IPS-18c (cell line): ENCODE data around the gene PLEKHN1.
A peak's percentile ranks its signal among the peaks of the same experiment; 100 is the strongest.

Experiments used
- H3K4me3 ChIP-seq: 2 replicates; pipeline ENCODE4 v1.7.0; 2013; ENCODE audit warnings: low read depth, mild to moderate bottlenecking, low read length, moderate library complexity; ENCODE audit not compliant: insufficient read depth
- H3K9me3 ChIP-seq: one replicate; pipeline ENCODE4 v1.6.1; 2013; ENCODE audit warnings: mild to moderate bottlenecking, low read length, moderate library complexity; ENCODE audit not compliant: control insufficient read depth, insufficient read depth

Gene PLEKHN1

GRCh38 chr1:952201-952600, 14.1 kb upstream of the PLEKHN1 start:
- Histone ChIP-seq H3K4me3 (no peak overlapping the region), H3K9me3 (no peaks in the 10 kb centered on the region)

- H3K4me3 ChIP-seq = no peak overlapping the region
- no peaks in the 10 kb centered on the region for H3K9me3 ChIP-seq
Observed at GRCh38 chr1:952603-953002, 13.7 kb upstream of the PLEKHN1 start.

GRCh38 chr1:953524-954320, 12.6 kb upstream of the PLEKHN1 start:
- Histone ChIP-seq H3K4me3 (no peak overlapping the region), H3K9me3 (no peaks in the 10 kb centered on the region)

GRCh38 chr1:954927-955326, 11.4 kb upstream of the PLEKHN1 start:
- H3K4me3 ChIP-seq = no peak overlapping the region
- no peaks in the 10 kb centered on the region for H3K9me3 ChIP-seq

- no peak overlapping the region for H3K4me3 ChIP-seq
Observed at GRCh38 chr1:955474-955873, 10.8 kb upstream of the PLEKHN1 start.

GRCh38 chr1:956636-957035, 9.6 kb upstream of the PLEKHN1 start:
- H3K4me3 ChIP-seq = no peak overlapping the region
- H3K9me3 ChIP-seq = no peaks in the 10 kb centered on the region

More at GRCh38 chr1:955474-955873, 10.8 kb upstream of the PLEKHN1 start:
- H3K9me3 ChIP-seq = no peaks in the 10 kb centered on the region

- Histone ChIP-seq H3K9me3 (no peaks in the 10 kb centered on the region), H3K4me3 (peak within 1 kb of the TSS; percentile 98)
Observed at GRCh38 chr1:958823-959730, 7.2 kb upstream of the PLEKHN1 start, which contains the start of gene NOC2L. TSS of gene NOC2L (minus strand) at chr1:959256. CDS start at chr1:959240, 16 bp downstream.

- Histone ChIP-seq H3K9me3 (no peaks in the 10 kb centered on the region), H3K4me3 (peak overlapping the region; percentile 59)
Observed at GRCh38 chr1:959731-960362, 6.4 kb upstream of the PLEKHN1 start.

- H3K4me3 ChIP-seq = peak within 1 kb of the TSS; percentile 59
- no peaks in the 10 kb centered on the region for H3K9me3 ChIP-seq
Observed at GRCh38 chr1:960363-961131, 5.7 kb upstream of the PLEKHN1 start, which contains the start of gene KLHL17. TSS of gene KLHL17 (plus strand) at chr1:960584. CDS start at chr1:960694, 110 bp downstream.

GRCh38 chr1:961132-961669, 5.1 kb upstream of the PLEKHN1 start:
- Histone ChIP-seq H3K9me3 (no peaks in the 10 kb centered on the region), H3K4me3 (peak overlapping the region; percentile 59)

GRCh38 chr1:962381-963300, 3.6 kb upstream of the PLEKHN1 start:
- no peaks in the 10 kb centered on the region for H3K9me3 ChIP-seq
- no peak overlapping the region for H3K4me3 ChIP-seq

- no peak overlapping the region for H3K4me3 ChIP-seq
- peaks cover 2% of the 10 kb centered on the region for H3K9me3 ChIP-seq
Observed at GRCh38 chr1:963301-963651, 3.0 kb upstream of the PLEKHN1 start.

GRCh38 chr1:963746-964525, 2.3 kb upstream of the PLEKHN1 start:
- peaks cover 2% of the 10 kb centered on the region for H3K9me3 ChIP-seq
- no peak overlapping the region for H3K4me3 ChIP-seq

GRCh38 chr1:964691-965525, 1.4 kb upstream of the PLEKHN1 start:
- H3K9me3 ChIP-seq = peaks cover 2% of the 10 kb centered on the region
- no peak overlapping the region for H3K4me3 ChIP-seq
